GM10248 (cell line): ENCODE results near the gene CPVL.
A peak's percentile ranks its signal among the peaks of the same experiment; 100 is the strongest.
"Not testable (repeated sequence)": the region's sequence is repeated elsewhere in the genome, so short reads cannot be mapped to it uniquely, and the experiment has no call there.

ENCODE experiments used
- CTCF ChIA-PET: fragments of 300-600 bp; sonication (Branson Sonifier 250); formaldehyde crosslinking; extraction: SDS; loops from one replicate; lab custom pipeline; 2021; ENCODE audit warnings: antibody characterized with exemption; lab: Yijun Ruan, JAX
- POLR2A ChIA-PET: fragments of 350-650 bp; sonication (Branson Sonifier 250); formaldehyde crosslinking; extraction: SDS; loops from one replicate; lab custom pipeline; 2020; ENCODE audit warnings: antibody characterized with exemption; lab: Yijun Ruan, JAX
- DNase-seq: peaks from one replicate; pipeline ENCODE4 v3.0.0; 2012; ENCODE audit errors: extremely low spot score
- TF ChIP-seq, protein P1 (sequence below): IDR thresholded peaks from 2 replicates; pipeline ENCODE4 v1.5.1; 2012; ENCODE audit warnings: mild to moderate bottlenecking, low read depth; ENCODE audit errors: extremely low read depth, missing control alignments, control extremely low read depth

CPVL gene

DNA sequence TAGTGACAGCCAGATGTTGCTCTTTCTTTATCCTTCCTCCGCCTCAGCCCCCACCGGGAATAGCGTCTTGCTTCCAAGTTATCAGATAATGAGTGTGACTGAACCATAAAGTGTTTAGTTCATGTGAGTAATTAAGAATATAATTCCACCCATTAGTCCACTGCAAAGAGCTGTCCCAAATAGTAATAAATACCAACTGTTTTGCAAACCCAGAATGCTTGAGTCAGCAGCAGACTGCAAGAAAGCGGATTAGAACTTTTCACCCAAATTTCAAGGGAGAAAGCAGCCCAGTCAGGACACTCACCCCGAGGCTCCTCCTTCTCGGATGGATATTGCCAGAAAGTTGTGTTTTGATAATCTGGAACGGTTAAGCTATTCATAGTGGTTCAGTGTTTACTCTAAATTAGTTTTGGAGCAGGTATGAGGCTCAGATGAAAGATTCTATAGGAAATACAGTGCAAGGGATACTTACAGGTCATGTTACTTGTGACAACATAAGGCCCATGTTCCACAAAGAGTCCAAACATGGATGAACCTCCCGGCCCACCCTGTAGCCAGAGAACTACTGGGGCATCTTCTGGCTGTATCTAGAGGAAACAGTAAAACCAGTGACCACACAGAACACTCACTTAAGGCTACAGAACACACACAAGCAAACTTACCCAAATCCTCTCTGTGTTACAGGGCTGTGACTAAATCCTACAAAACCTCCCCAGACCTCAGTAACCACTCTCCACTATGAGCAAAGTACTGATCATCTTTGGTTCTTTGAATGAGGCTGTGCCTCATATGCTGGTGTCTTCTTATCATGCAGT lies 50.5 kb downstream of the CPVL start:
- DNase-seq = no peak
- TF ChIP-seq, protein P1, sequence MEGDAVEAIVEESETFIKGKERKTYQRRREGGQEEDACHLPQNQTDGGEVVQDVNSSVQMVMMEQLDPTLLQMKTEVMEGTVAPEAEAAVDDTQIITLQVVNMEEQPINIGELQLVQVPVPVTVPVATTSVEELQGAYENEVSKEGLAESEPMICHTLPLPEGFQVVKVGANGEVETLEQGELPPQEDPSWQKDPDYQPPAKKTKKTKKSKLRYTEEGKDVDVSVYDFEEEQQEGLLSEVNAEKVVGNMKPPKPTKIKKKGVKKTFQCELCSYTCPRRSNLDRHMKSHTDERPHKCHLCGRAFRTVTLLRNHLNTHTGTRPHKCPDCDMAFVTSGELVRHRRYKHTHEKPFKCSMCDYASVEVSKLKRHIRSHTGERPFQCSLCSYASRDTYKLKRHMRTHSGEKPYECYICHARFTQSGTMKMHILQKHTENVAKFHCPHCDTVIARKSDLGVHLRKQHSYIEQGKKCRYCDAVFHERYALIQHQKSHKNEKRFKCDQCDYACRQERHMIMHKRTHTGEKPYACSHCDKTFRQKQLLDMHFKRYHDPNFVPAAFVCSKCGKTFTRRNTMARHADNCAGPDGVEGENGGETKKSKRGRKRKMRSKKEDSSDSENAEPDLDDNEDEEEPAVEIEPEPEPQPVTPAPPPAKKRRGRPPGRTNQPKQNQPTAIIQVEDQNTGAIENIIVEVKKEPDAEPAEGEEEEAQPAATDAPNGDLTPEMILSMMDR = no peak
- CTCF ChIA-PET = interaction anchor here (0.8 to 15.1 kb wide), 6 partner anchors 12 to 174 kb away, joined by 3 to 416 read pairs (median 7); no protein-coding TSS in a partner anchor
- POLR2A ChIA-PET = no interaction called here

DNA sequence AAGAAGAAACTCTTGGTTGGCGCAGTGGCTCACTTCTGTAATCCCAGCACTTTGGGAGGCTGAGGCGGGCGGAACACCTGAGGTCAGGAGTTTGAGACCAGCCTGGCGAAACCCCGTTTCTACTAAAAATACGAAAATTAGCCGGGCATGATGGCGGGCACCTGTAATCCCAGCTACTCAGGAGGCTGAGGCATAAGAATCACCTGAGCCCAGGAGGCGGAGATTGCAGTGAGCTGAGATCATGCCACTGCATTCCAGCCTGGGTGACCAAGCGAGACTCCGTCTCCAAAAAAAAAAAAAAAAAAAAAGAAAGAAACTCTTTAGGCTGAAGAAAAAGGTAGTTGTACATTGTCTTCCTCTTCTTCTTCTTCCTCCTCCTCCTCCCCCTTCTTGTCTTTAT lies 53.2 kb downstream of the CPVL start:
- POLR2A ChIA-PET, DNase-seq: not testable (repeated sequence)
- CTCF ChIA-PET = interaction anchor here (1.1 to 5.8 kb wide), 4 partner anchors 8 to 171 kb away, joined by 3 to 30 read pairs (median 25); no protein-coding TSS in a partner anchor

DNA sequence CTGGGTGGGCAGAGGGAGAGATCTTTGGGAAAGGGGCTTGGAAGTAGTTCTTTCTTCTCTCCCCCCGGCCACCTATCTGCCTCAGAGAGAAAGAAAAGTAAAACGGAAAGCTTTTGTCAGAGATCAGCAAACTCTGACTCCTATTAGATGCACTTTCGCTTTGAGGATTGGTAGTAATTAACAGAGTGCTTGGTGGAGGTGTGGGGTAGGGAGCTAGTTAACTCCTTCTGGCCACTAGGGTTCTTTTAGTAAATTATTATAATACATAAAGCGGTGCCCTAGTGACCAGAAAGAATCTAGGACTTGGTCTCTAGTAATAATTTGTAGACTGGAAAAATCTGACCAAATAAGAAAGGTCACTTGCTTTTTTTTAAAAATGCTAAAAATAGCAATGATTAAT lies 54.6 kb downstream of the CPVL start:
- TF ChIP-seq, protein P1 = no peak
- ChIA-PET CTCF (interaction anchor here (1.2 to 5.8 kb wide), 8 partner anchors 10 to 170 kb away, joined by 3 to 30 read pairs (median 17); no protein-coding TSS in a partner anchor), POLR2A (no interaction called here)
- peak; percentile 81 for DNase-seq

DNA sequence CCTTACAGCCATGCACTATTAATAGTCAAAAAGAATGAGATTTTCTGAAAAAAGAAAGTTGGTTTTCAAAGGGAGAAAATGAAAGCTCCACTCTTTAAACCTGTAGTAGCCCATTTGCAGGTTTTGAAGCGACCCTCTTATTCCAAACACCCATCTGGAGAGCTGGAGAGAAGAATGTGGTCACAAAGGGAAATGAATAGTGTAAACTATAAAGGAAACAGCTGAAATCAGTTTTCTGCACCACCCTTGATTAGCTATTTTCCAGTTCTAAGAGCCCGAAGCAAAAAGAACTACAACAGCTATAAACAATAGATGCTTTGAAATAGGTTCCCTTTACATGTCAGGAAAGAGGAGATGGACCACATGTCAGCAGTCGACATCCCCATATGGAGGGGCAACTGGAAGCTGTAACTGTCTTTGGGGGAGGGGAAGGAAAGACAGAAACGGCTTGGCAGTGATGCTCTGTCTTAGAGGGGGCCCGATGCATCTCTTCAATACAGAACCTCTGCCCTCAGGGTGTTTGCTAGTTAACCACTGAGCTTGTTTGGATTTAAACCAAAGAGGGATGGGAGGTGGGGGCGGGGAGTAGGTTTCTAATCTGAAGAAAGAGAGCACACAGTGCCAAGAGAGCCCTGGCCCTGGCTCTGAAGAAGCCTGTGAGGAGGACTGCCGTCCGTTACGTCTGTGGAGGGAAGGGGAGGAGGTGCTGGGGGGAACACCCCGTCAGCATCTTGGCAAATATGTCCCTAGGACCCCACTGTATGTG lies 55.3 kb downstream of the CPVL start:
- CTCF ChIA-PET = interaction anchor here (1.0 to 5.8 kb wide), 10 partner anchors 8 to 169 kb away, joined by 3 to 30 read pairs (median 12); no protein-coding TSS in a partner anchor
- peak; percentile 21 for DNase-seq
- POLR2A ChIA-PET = no interaction called here
- TF ChIP-seq, protein P1 = no peak

DNA sequence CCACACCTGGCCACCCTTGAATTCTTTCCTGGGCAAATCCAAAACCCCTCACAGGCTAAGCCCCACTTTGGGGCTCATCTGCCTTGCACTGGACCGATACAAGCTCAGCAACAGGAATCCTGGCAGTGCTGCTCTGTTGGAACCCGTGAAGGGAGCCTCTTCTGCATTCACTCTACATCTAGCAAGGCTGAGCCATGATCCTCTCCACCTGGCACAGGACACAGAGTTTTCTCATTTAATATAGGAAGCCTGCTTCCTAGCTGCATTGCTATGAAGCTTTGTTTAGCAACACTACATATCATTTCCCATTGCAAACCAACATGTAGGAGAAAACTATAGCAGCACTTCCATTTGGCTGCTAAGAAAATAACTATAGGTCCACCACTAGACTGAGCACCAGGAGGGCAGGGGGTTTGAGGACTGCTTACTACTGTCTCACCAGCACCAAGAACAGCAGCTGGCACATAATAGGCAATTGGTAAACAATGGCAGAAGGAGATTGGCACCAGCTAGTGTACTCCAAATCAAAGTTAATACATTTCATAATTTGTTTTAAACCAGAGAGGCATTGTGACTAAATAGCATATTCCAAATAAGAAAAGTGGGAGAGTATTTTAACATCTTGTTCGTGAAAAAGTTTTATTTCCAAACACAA lies 56.1 kb downstream of the CPVL start:
- TF ChIP-seq, protein P1 = no peak
- DNase-seq = no peak
- CTCF ChIA-PET = interaction anchor here (1.0 to 5.8 kb wide), 8 partner anchors 8 to 169 kb away, joined by 3 to 30 read pairs (median 17); no protein-coding TSS in a partner anchor
- POLR2A ChIA-PET = no interaction called here

DNA sequence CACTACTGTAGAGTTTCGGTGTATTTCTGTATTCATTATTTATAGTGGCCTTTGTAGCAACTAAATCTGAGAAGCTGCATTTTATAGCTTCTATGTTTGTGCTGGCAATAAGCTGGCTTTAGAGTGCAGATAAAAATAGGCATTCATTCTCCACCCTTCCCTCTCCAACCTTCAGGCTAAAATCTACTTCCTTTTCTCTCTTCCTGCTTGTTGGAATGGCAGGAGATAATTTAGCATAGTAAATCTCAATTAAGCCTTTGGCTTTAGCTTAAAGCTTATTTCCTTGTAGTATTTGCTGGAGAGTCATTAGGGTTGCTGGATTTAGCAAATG lies 58.5 kb downstream of the CPVL start:
- CTCF ChIA-PET = interaction anchor here (0.8 to 2.2 kb wide), 7 partner anchors 9 to 161 kb away, joined by 3 to 8 read pairs (median 5); no protein-coding TSS in a partner anchor
- TF ChIP-seq, protein P1 = no peak
- POLR2A ChIA-PET = no interaction called here
- no peak for DNase-seq
